ENCODE results near the gene DLGAP1. TPM values are rescaled to one million over a fixed set of nuclear protein-coding genes. Genes with fewer than 3 reads are reported as not detected.

Gene DLGAP1
- total RNA-seq, 1 donor from 2014 or later: 13.6 TPM

- peak overlapping the region; percentile 67 for H3K27ac Mint-ChIP-seq (ENCODE audit: unreplicated experiment)
- H3K4me1 Mint-ChIP-seq (ENCODE audit: low read depth, unreplicated experiment): peaks cover 11% of the 10 kb centered on the region
- peaks cover 18% of the 10 kb centered on the region for H3K27me3 Mint-ChIP-seq (ENCODE audit: unreplicated experiment)
- peak overlapping the region; percentile 92 for H3K4me3 Mint-ChIP-seq (ENCODE audit: unreplicated experiment)
- no peak for TF ChIP-seq CTCF (IDR thresholded peaks at IDR 0.05; ENCODE audit: partially characterized antibody, unreplicated experiment)
- peaks cover 21% of the 10 kb centered on the region for H3K9me3 Mint-ChIP-seq (ENCODE audit: unreplicated experiment)
- H3K36me3 Mint-ChIP-seq (ENCODE audit: unreplicated experiment): no peaks in the 10 kb centered on the region
- no peak for DNase-seq
Measured at GRCh38 chr18:3450799-3451182, 1004.3 kb downstream of the DLGAP1 start.

- peak within 1 kb of the TSS; percentile 89 for H3K27ac Mint-ChIP-seq (ENCODE audit: unreplicated experiment)
- no peak for TF ChIP-seq CTCF (IDR thresholded peaks at IDR 0.05; ENCODE audit: partially characterized antibody, unreplicated experiment)
- no peaks in the 10 kb centered on the region for H3K36me3 Mint-ChIP-seq (ENCODE audit: unreplicated experiment)
- peaks cover 11% of the 10 kb centered on the region for H3K4me1 Mint-ChIP-seq (ENCODE audit: low read depth, unreplicated experiment)
- DNase-seq: peak; percentile 83
- peaks cover 20% of the 10 kb centered on the region for H3K27me3 Mint-ChIP-seq (ENCODE audit: unreplicated experiment)
- H3K4me3 Mint-ChIP-seq (ENCODE audit: unreplicated experiment): peak within 1 kb of the TSS; percentile 92
- H3K9me3 Mint-ChIP-seq (ENCODE audit: unreplicated experiment): peaks cover 21% of the 10 kb centered on the region
Measured at GRCh38 chr18:3450012-3450798, 1004.9 kb downstream of the DLGAP1 start, which contains the start of gene TGIF1. Gene TGIF1 (plus strand): TSS chr18:3450172. CDS start chr18:3450490, 318 bp downstream.

DNA sequence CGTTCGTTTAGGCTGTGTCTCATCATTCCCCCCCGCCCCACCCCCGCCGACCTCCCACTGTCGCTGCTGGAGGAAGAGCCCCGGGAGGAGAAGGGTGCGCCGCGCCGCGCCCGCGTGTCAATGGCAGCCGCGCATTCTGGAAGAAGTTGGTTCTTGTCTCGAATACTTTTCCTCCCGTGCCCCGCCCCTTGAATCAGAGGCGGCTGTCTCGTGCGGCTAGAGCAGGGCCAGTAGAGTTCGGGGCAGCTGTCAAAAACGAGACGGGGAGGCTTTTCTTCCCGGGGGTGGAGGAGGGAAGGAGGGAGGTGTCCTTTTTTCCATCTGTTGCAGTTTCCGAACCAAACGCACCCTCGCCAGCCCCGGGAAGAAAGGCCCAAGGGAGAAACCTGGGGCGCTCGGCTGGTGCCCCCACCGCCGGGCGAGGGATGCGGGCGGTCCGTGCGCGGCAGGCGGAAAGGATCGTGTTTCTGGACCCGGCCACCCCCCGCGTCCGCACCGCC is 1005.5 kb downstream of the DLGAP1 start:
- DNase-seq: peak; percentile 70
- no peaks in the 10 kb centered on the region for H3K36me3 Mint-ChIP-seq (ENCODE audit: unreplicated experiment)

DNA sequence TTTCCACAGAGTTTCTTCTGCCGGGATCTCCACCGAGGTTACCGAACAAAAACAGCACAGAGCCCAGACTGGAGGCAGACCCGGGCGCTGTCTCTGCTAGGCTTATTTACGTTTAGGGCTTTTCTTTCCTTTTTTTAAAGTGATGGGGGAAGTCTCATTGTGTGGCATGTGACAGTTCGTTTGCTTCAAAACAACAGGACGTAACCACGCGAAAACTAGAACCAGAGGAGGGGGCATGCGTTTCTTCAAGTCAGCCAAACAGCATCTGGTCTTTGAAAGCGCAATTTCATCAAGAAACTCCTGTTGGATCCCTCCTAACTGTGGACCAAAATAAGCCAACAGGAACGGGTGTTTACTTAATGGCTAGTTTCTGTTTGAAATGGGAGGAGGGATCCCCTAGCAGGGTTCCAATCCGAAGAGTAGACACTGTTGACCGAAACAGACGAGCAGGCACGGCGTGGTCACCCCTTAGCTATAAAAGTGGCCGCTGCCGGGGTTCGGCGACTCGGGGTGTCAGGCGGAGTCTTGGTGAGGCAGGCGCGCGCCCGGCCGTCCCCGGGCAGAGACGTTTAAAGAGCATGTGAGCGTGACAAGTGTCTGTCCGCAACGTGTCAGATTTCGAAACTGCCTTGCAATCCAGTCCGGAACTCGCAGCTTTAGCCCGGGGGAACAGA is 1006.1 kb downstream of the DLGAP1 start:
- peak; percentile 52 for DNase-seq
- H3K36me3 Mint-ChIP-seq (ENCODE audit: unreplicated experiment): no peaks in the 10 kb centered on the region
- peaks cover 27% of the 10 kb centered on the region for H3K27me3 Mint-ChIP-seq (ENCODE audit: unreplicated experiment)
- no peak for TF ChIP-seq CTCF (IDR thresholded peaks at IDR 0.05; ENCODE audit: partially characterized antibody, unreplicated experiment)
- H3K27ac Mint-ChIP-seq (ENCODE audit: unreplicated experiment): peak overlapping the region; percentile 89
- H3K4me1 Mint-ChIP-seq (ENCODE audit: low read depth, unreplicated experiment): peaks cover 12% of the 10 kb centered on the region
- peaks cover 27% of the 10 kb centered on the region for H3K9me3 Mint-ChIP-seq (ENCODE audit: unreplicated experiment)
- H3K4me3 Mint-ChIP-seq (ENCODE audit: unreplicated experiment): peak overlapping the region; percentile 91

More for the DNA sequence above, 1005.5 kb downstream of the DLGAP1 start:
- Mint-ChIP-seq H3K4me3 (ENCODE audit: unreplicated experiment) (peak overlapping the region; percentile 91), H3K4me1 (ENCODE audit: low read depth, unreplicated experiment) (peaks cover 13% of the 10 kb centered on the region), H3K27me3 (ENCODE audit: unreplicated experiment) (peaks cover 25% of the 10 kb centered on the region), H3K27ac (ENCODE audit: unreplicated experiment) (peak overlapping the region; percentile 75), H3K9me3 (ENCODE audit: unreplicated experiment) (peaks cover 27% of the 10 kb centered on the region)
- TF ChIP-seq CTCF (IDR thresholded peaks at IDR 0.05; ENCODE audit: partially characterized antibody, unreplicated experiment): no peak
